Testis (tissue), 3 donors: ENCODE data around the gene RARA. TPM values are rescaled to one million over a fixed set of nuclear protein-coding genes. Genes with fewer than 3 reads are reported as not detected.

ENCODE experiments used
- DNase-seq: peaks from one replicate; pipeline ENCODE4 v3.0.0-alpha.2; 2019
- H3K27ac ChIP-seq, 2 donors: fragments of 200-600 bp; sonication (generic); one replicate each; pipeline ENCODE4 v1.5.1; 2019
- H3K27me3 ChIP-seq: fragments of 200-600 bp; sonication (generic); one replicate; pipeline ENCODE4 v1.5.1; 2019
- H3K36me3 ChIP-seq: fragments of 200-600 bp; sonication (generic); one replicate; pipeline ENCODE4 v1.5.1; 2017; ENCODE audit warnings: low read depth; ENCODE audit errors: missing control alignments
- H3K4me1 ChIP-seq: fragments of 200-600 bp; sonication (generic); one replicate; pipeline ENCODE4 v1.5.1; 2019
- H3K4me3 ChIP-seq, 2 donors: fragments of 200-600 bp; sonication (generic); one replicate each; pipeline ENCODE4 v1.5.1; 2017 to 2019
- H3K9me3 ChIP-seq: fragments of 200-600 bp; sonication (generic); one replicate; pipeline ENCODE4 v1.5.1; 2017
- POLR2A ChIP-seq: fragments of 450-650 bp; IDR thresholded peaks from one replicate; pipeline ENCODE4 v1.6.1; 2017; ENCODE audit warnings: antibody characterized with exemption, mild to moderate bottlenecking, moderate library complexity
- WGBS, 2 donors: methylation state at CpG; one replicate each; pipeline ENCODE4 v1.1.5; 2018; 5-methylcytosine and 5-hydroxymethylcytosine counted together
- intact Hi-C: fragments of 100-400 bp; cut with DNase I; formaldehyde crosslinking; loops from one replicate; pipeline ENCODE4 v1.15.1; 2023; ENCODE audit warnings: low total_unique reads
- polyA plus RNA-seq: library from polyadenylated mRNA; stranded (reverse); fragments of 350-450 nt; fragmentation: Illumina TruSeq; extraction: RNeasy Lipid Tissue Mini Kit (QIAGEN cat#74804); gene quantifications from one replicate; pipeline ENCODE4 v1.2.3, GENCODE V29; 2014; ENCODE audit warnings: low read depth, low replicate concordance; ENCODE audit not compliant: insufficient read depth
- total RNA-seq, 2 donors: library from RNA; depleted of rRNA; stranded (reverse); fragments of >200 nt; gene quantifications; one replicate each; pipeline ENCODE4 v1.2.3, GENCODE V29; 2016
- TF ChIP-seq, protein P1 (sequence below), 3 experiments: fragments of 450-650 bp in 2 of 3; fragments of 200-600 bp in 1 of 3; sonication (generic) in 1 of 3; IDR thresholded peaks; one replicate each; pipeline ENCODE4 v1.5.1; 2016 to 2019; ENCODE audit warnings: antibody characterized with exemption in 3 of 3, mild to moderate bottlenecking in 2 of 3, moderate library complexity in 1 of 3

The RARA gene
- total and polyA plus RNA-seq, 3 donors from 2014 or later = 49.8 to 66.0 (median 65.5) TPM

DNA sequence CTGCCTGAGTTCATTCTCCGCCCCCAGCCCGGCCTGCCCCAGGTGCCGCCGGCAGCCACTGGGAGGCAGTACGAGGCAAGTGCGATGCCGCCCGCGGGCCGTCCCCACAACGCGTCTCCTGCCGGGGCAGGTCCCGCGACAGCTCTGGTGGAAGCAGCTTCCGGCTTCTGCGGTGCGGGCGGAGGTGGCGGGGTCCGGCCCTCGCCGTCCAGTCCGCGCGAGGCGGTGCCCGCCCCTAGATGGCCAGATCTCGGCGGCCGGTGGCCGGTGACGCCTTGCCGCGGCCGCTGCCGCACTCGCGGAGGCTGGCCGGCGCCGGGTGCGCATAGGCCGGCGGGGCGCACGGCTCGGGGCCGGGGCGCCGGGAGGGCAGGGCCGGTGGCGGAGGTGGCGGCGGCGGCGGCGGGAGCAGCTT is 53.7 kb downstream of the RARA start:
- no peak overlapping the region for H3K27ac ChIP-seq
- peak; percentile 80 for DNase-seq
- 0 to 2% methylated on average over 8 to 47 of the region's 58 CpGs for WGBS, 2 donors

DNA sequence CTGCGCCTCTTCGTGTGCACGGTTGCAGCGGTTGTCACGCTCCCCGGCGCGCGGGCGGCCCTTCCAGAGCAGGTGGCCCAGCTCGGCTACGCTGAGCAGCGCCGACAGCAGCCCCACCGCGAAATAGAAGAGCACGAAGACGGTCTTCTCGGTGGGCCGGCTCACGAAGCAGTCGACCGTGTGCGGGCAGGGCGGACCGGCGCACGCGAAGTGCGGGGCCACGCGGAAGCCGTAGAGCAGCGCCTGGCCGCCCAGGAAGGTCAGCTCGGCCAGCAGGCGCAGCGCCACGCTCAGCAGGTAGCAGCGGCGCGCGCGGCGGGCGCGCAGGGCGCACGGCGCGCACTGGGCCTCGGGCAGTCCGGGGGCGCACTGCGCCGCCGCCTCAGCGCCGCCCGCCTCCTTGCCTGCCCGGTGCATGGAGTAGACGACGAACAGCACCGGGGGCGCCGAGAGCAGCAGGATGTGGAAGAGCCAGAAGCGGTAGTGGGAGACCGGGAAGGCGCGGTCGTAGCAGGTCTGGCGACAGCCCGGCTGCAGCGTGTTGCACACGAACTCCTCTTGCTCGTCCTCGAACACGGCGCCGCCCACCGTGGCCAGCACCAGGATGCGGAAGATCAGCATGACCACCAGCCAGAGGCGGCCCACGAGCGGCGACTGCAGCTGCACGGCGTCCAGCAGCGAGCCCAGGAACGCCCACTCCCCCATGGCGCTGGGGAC is 54.3 kb downstream of the RARA start:
- DNase-seq = no peak
- intact Hi-C loops = no loop called here
- TF ChIP-seq, protein P1, sequence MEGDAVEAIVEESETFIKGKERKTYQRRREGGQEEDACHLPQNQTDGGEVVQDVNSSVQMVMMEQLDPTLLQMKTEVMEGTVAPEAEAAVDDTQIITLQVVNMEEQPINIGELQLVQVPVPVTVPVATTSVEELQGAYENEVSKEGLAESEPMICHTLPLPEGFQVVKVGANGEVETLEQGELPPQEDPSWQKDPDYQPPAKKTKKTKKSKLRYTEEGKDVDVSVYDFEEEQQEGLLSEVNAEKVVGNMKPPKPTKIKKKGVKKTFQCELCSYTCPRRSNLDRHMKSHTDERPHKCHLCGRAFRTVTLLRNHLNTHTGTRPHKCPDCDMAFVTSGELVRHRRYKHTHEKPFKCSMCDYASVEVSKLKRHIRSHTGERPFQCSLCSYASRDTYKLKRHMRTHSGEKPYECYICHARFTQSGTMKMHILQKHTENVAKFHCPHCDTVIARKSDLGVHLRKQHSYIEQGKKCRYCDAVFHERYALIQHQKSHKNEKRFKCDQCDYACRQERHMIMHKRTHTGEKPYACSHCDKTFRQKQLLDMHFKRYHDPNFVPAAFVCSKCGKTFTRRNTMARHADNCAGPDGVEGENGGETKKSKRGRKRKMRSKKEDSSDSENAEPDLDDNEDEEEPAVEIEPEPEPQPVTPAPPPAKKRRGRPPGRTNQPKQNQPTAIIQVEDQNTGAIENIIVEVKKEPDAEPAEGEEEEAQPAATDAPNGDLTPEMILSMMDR (IDR thresholded peaks at IDR 0.05) = no peak
- TF ChIP-seq POLR2A = no peak
- H3K9me3 ChIP-seq = no peaks in the 10 kb centered on the region
- no peaks in the 10 kb centered on the region for H3K36me3 ChIP-seq
- H3K4me1 ChIP-seq = peaks cover 8% of the 10 kb centered on the region
- peak overlapping the region; percentile 51 to 53 for H3K4me3 ChIP-seq
- no peaks in the 10 kb centered on the region for H3K27me3 ChIP-seq
- no peak overlapping the region for H3K27ac ChIP-seq
- 1% methylated on average over 16 to 38 of the region's 91 CpGs for WGBS, 2 donors

More for the DNA sequence above, 53.7 kb downstream of the RARA start:
- no peaks in the 10 kb centered on the region for H3K27me3 ChIP-seq
- peak overlapping the region; percentile 51 to 53 for H3K4me3 ChIP-seq
- intact Hi-C loops = no loop called here
- H3K36me3 ChIP-seq = no peaks in the 10 kb centered on the region
- no peaks in the 10 kb centered on the region for H3K9me3 ChIP-seq
- no peak for TF ChIP-seq POLR2A
- TF ChIP-seq, protein P1 (IDR thresholded peaks at IDR 0.05) = peak; percentile 11 to 56 (median 41)
- H3K4me1 ChIP-seq = peaks cover 14% of the 10 kb centered on the region

DNA sequence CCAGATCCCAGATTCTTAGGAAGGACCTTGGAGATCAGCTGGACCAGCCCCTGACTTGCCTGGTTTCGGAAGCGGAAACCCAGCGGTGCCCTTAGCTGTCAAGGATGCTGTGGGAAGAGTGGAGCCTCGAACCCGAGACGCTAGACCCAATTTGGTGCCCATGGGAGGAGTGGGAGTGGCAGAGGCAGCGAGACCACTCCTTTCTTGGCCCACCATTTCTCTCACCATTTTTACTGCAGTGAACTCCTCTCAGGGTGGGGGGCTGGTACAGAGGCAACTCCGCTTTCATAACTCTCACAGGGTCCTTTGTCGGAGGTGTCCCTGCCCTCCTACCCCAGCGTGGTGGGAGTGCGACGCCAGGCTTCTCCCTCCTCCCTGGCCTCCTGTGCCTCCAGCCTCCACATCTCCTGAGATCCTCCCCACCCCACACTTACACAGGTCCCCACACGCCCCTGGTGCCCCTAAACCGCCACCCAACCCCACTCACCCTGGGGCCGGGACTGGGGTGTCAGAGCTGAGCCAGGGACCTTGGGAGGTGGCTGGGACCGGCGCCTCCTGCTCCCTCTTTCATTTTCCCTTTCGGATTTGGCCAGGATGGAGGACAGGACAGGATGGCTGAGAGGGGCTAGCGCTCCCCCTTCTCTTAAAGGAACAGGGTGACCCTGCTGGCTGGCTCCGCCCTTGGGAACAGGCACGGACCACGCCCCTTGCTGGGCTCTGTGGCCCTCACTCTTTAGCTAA is 55.3 kb downstream of the RARA start, which contains the start of gene GJD3:
TSS of gene GJD3 (minus strand) at position 617 of the 741 bp plus-strand sequence. CDS start 922 bp downstream, outside the sequence.
- intact Hi-C loops = no loop called here
- no peak within 1 kb of the TSS for H3K27ac ChIP-seq

DNA sequence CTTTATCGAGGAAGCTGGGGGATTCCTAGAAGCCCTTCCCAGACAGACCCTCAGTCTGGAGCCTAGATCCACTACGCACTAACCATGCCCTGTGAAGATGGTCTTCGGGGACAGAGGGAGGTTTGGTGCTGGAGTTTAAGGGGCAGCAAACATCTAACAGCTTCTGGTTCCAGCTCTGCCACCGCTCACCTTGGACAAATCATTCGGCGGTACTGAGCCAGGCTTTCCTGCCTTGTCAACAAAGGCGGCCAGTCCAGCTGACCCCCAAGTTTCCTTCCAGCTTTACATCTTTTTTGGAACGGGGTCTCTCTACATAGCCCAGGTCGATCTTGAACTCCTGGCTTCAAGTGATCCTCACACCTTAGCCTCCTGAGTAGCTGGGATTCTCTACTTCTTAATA is 55.9 kb downstream of the RARA start:
- intact Hi-C loops = no loop called here
- H3K9me3 ChIP-seq = no peaks in the 10 kb centered on the region
- H3K36me3 ChIP-seq = no peaks in the 10 kb centered on the region
- WGBS, 2 donors = 85 to 92% methylated on average over 8 to 9 of the region's 9 CpGs
- peaks cover 7% of the 10 kb centered on the region for H3K4me1 ChIP-seq
- TF ChIP-seq POLR2A = no peak
- TF ChIP-seq, protein P1 (IDR thresholded peaks at IDR 0.05) = no peak
- H3K4me3 ChIP-seq = no peak overlapping the region
- H3K27ac ChIP-seq = no peak overlapping the region
- no peaks in the 10 kb centered on the region for H3K27me3 ChIP-seq
- DNase-seq = no peak

More for the DNA sequence above, 55.3 kb downstream of the RARA start, which contains the start of gene GJD3:
- Histone ChIP-seq H3K27me3 (no peaks in the 10 kb centered on the region), H3K9me3 (no peaks in the 10 kb centered on the region), H3K4me3 (peak within 1 kb of the TSS; percentile 51 to 53), H3K4me1 (peaks cover 7% of the 10 kb centered on the region), H3K36me3 (no peaks in the 10 kb centered on the region)
- DNase-seq = no peak
- TF ChIP-seq POLR2A = no peak
- TF ChIP-seq, protein P1 (IDR thresholded peaks at IDR 0.05) = no peak
- WGBS, 2 donors = 26 to 39% methylated on average over 19 to 22 of the region's 22 CpGs
